GM19372 (cell line): ENCODE results near the gene ADGRG6.

Experiments used
- ATAC-seq: cut with Tn5 transposase; IDR thresholded peaks from one replicate; pipeline ENCODE4 v1.9.1; 2021; ENCODE audit warnings: mild to moderate bottlenecking, low read depth, moderate library complexity; ENCODE audit not compliant: unreplicated experiment

ADGRG6 gene

DNA sequence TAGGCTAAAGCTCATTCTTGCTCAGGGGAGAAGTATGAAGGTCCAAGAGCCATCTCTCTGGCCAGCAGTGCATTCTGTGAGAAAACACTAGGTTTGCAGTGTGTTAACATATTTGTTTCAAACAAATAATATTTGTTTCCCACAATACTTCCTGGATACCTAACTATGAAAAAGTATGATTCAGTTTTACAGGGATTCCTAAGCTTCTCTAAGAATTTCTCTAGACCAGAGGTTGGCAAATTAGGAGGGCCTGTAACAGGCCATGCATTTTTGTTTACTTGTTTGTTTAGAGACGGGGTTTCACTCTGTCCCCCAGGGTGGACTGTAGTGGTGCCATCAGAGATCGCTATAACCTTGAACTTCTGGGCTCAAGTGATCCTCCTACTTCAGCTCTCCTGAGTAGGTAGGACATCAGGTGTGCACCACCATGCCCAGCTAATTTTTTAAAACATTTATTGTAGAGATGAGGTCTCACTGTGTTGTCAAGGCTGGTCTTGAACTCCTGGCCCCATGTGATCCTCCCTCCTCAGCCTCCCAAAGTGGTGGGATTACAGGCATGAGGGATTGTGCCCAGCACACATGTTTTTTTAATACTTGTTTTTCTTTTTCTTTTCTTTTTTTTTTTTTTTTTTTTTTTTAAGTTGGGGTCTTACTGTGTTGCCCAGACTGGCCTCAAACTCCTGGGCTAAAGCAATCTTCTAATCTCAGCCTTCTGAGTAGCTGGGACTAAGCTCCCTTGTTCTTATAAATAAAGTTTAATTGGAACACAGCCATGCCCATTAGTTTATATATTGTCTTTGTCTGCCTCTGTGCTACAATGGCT lies 71.7 kb downstream of the ADGRG6 start:
- ATAC-seq = no peak

DNA sequence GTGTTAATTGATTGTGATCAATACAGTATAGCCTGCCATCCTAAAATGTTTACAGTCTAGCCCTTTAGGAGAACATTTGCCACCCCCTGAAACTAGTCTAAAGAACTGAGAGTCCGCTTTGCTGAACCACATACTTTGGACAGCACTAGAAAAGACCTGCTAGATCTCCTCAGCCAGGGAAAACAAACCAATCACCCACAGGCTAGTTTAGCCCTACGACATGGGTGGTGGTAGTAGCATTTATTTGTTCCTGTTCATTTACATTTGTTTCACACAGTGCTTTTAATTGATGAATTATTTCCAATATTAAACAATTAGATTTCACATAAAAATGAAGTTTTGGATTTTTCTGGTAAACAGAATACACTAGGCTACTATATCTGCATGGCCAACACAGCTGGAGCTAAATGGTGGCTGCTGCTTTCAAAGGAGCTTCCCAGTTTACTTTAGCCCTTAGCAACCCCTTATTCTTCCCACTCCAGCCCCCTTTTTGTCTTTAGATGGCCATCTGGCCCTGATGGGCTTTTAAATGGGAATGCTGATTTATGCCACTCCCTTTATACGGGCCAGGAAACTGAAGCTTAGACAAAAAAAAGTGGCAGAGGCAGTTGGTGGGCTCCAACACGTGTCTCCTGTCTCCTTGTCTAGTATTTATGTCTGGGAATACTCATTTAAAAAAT lies 72.4 kb downstream of the ADGRG6 start:
- ATAC-seq = no peak

GRCh38 chr6:142374965-142375733 lies 73.3 kb downstream of the ADGRG6 start:
- ATAC-seq = no peak

GRCh38 chr6:142376115-142376514 lies 74.3 kb downstream of the ADGRG6 start:
- ATAC-seq = no peak

GRCh38 chr6:142376800-142377496 lies 75.1 kb downstream of the ADGRG6 start:
- no peak for ATAC-seq

DNA sequence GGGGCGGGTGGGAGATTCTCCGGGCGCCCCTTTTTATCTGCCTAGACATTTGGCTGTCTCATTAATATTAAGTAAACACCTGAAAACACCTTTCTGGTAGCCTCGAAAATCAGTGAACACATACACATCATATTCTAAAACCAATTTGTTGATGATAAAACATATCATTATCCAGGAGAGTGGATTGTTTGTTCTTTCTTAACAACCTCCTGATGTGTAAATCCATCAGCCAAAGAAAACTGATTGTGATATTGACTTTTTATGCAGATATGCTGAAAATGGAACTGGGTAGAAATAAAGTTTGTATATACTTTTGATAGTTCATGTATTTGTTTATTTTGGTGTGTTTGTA lies 75.7 kb downstream of the ADGRG6 start:
- no peak for ATAC-seq

- ATAC-seq = no peak
Measured at GRCh38 chr6:142378138-142378875, 76.5 kb downstream of the ADGRG6 start.

DNA sequence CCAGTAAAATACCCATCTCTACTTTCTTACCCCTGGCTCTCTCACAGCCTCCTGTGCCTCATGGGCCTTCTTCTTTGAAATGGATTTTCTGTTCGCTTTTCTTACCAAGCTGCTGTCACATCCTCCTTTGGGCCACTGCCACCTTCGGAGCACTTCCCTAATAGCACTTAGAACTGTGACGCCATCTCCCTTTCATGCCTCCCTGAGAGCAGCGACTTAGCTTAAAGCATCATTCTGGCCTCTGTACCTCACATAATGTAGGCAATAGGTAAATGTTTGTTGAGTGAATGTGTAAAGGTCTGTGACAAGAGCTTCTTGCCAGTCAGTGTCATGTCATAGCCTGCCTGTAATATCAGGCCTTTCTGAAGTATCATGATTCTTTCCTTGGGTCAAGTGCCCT lies 78.8 kb downstream of the ADGRG6 start:
- ATAC-seq = no peak

DNA sequence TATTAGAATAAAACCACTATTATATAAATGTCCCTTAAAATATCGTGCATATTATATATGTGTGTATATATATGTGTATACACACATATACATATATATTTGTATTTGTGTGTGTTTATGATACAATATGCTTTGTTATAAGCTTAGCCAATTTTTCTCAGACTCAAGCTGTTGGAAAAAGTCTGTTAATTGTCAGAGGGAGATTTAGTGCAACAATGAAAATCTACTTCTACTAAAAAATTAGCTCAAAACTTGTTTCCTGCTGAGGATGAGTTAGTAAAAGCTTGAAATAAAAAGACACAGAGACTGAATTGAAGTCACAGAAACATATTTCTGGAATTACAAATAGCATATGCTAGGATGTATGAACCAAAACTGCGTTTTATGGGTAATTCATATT lies 79.4 kb downstream of the ADGRG6 start:
- no peak for ATAC-seq

- no peak for ATAC-seq
Measured at GRCh38 chr6:142381845-142382378, 80.1 kb downstream of the ADGRG6 start.

DNA sequence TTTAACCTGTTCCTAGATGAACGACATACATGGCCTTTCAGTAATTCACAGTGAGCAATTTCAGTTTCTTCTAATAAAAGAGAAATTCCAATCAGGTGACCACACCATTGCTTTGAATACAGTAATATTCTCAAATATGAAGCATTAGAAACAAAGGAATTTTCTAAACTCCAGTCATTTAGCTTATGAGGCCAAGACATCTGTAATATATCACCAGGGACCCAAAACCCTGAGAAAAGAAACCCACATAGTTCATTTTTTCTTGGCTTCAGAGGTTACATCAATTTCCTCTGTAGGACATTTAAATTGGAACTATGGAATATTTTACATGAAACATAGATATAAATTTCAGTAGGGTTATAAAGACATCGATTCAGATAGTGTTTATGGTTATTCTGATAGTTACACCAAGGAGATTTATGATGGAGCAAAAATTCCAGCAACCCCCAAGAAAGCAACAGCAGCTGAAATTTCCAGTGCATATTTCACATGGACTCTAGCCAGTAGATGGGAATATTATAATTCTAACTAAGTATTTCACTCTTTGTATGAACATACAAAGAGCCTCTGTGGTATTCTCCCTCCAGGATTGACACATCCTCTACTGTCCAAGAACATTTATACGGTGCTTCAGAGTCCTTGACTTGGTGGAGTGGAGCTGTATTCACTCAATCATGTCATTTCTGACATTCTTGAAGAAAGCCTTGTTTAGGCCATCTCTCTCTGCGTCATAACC lies 82.9 kb downstream of the ADGRG6 start:
- ATAC-seq = no peak

DNA sequence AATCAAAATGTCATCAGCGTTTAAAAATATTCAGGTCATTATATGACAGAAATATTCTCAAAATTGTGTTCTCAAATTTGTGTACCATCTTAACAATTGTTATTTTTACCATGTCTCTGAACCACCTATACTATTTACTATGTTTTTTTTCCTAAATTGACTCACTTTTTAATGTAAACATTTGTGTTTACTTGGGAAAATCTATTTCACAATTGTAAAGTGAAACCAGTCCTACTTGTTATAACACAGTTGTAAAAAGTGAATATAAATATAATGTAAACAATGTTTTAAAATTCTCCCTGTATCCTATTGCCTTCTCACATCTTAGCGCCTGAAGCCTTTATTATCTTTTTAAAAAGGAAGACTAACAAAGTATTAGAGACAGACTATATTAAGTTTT lies 83.5 kb downstream of the ADGRG6 start:
- no peak for ATAC-seq

- no peak for ATAC-seq
Measured at GRCh38 chr6:142386657-142387056, 84.8 kb downstream of the ADGRG6 start.

DNA sequence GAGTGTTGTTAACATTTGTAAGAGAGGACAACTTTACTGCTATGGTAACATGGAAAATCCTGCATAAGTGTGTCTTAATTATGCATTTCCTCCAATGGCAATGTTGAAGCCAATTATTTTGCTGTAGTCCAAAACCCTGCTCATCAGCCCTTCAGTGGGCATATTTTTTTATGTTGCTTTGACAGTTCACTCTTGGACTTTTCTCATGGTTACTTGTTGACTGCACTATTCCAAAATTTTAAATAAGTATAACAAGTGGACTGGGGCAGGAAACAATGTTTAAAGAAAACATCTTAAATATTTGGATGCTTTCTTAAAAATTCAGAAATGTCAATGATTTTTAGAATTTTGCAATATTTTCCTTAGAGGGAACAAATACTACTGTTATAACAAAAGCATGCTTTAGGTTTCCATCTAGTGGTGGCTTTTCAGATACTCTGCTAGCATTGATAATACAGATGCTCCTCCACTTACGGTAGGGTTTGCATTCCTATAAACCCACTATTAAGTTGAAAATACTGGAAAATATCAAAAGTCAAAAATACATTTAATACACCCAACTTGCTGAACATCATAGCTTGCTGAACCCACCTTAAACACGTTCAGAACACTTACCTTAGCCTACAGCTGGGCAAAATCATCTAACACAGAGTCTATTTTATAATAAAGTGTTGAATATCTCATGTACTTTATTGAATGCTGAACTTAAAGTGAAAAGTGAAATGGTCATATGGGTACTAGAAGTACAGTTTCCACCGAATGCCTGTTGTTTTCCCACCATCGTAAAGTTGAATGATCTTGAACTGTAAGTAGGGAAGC lies 86.4 kb downstream of the ADGRG6 start:
- ATAC-seq = no peak

DNA sequence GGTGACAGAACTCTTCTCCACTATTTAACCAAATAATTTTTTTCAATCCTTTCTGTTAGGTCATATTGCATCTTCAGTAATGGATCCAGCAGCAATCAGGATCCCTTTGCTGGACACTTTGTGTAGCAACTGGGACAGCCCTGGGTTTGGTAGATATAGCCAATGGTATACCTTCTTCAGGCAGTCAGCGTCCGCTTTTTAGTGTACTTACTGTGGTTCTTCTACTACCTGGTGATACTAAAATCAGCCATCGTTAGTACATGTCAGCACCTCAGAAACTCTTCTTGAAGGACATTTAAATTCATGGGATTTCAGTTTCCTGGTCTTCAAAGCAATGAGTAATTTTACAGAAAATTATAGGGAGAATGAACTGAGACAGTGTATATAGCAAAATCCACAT lies 93.5 kb downstream of the ADGRG6 start:
- ATAC-seq = no peak

GRCh38 chr6:142395768-142396231 lies 94.0 kb downstream of the ADGRG6 start:
- ATAC-seq = peak; percentile 83

DNA sequence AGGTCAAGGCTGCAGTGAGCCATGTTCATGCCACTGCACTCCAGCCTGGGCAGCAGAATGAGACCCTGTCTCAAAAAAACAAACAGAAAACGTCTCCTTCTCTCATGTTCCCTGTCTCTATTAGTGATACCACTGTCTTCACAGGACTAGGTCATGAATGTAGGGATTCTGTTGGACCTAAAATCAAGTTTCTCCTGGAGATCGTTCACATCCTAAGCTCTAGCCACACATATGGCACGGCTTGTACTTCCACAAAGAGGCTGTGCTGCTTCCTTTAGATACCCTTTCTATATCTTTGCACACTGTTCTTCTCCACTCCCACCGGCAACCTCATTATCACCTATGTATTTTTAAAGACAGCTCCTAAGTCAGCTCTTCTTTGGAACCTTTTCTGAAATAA lies 96.5 kb downstream of the ADGRG6 start:
- ATAC-seq = no peak

DNA sequence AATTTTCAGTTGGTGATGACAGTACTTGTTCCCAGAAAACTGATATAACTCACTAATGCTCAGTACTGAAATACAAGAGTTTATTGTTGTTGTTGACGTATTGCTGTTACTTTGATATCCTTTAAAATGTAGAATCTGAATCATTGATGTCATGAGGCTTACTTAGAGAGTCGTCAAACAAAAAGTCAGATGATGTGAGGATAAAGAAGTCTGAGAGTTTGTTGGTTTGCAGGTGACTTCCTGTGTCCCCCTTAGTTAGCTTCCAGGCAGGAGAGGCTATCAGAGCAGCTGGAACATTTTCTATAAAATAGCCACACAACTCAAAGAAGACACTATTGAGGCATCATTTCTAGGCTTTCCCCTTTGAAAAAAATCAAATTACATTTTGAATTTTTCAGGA lies 97.9 kb downstream of the ADGRG6 start:
- no peak for ATAC-seq
